GM18502 (cell line): ENCODE measurements around the gene PP2D1.
"Not testable (repeated sequence)": the region's sequence is repeated elsewhere in the genome, so short reads cannot be mapped to it uniquely, and the experiment has no call there.

ENCODE experiments used
- ATAC-seq: cut with Tn5 transposase; IDR thresholded peaks from one replicate; pipeline ENCODE4 v1.9.1; 2021; ENCODE audit warnings: mild to moderate bottlenecking; ENCODE audit not compliant: unreplicated experiment, poor library complexity

PP2D1 gene

GRCh38 chr3:19988904-19989303, 23.2 kb downstream of the PP2D1 start:
- ATAC-seq = not testable (repeated sequence)

GRCh38 chr3:19972054-19972453, 40.0 kb downstream of the PP2D1 start:
- no peak for ATAC-seq

GRCh38 chr3:19970327-19970726, 41.7 kb downstream of the PP2D1 start:
- ATAC-seq = no peak

- ATAC-seq = no peak
Observed at GRCh38 chr3:19967812-19968211, 44.3 kb downstream of the PP2D1 start.

- no peak for ATAC-seq
Observed at GRCh38 chr3:19967208-19967607, 44.9 kb downstream of the PP2D1 start.

- no peak for ATAC-seq
Observed at GRCh38 chr3:19961960-19962359, 50.1 kb downstream of the PP2D1 start.

GRCh38 chr3:19960696-19961095, 51.4 kb downstream of the PP2D1 start:
- ATAC-seq = no peak

GRCh38 chr3:19959505-19959904, 52.6 kb downstream of the PP2D1 start:
- no peak for ATAC-seq

- ATAC-seq = not testable (repeated sequence)
Observed at GRCh38 chr3:19957354-19957753, 54.7 kb downstream of the PP2D1 start.

- no peak for ATAC-seq
Observed at GRCh38 chr3:19954676-19955075, 57.4 kb downstream of the PP2D1 start.

- no peak for ATAC-seq
Observed at GRCh38 chr3:19950316-19950715, 61.7 kb downstream of the PP2D1 start.

- no peak for ATAC-seq
Observed at GRCh38 chr3:19948226-19948591, 63.9 kb downstream of the PP2D1 start.

GRCh38 chr3:19947549-19948225, 64.4 kb downstream of the PP2D1 start:
- peak; percentile 19 for ATAC-seq

GRCh38 chr3:19946832-19947548, 65.1 kb downstream of the PP2D1 start, which contains the start of gene RAB5A:
Gene RAB5A (plus strand): TSS chr3:19947097. CDS start chr3:19950899, 3,802 bp downstream.
- ATAC-seq = peak; percentile 94

- ATAC-seq = peak; percentile 8
Observed at GRCh38 chr3:19945969-19946831, 65.9 kb downstream of the PP2D1 start.

GRCh38 chr3:19945534-19945933, 66.5 kb downstream of the PP2D1 start:
- ATAC-seq = no peak

GRCh38 chr3:19940643-19941042, 71.4 kb downstream of the PP2D1 start:
- no peak for ATAC-seq

- no peak for ATAC-seq
Observed at GRCh38 chr3:19938295-19938627, 73.8 kb downstream of the PP2D1 start.

- ATAC-seq = no peak
Observed at GRCh38 chr3:19937459-19938294, 74.4 kb downstream of the PP2D1 start.
